ENCODE measurements around the gene SRPK3.

The SRPK3 gene

DNA sequence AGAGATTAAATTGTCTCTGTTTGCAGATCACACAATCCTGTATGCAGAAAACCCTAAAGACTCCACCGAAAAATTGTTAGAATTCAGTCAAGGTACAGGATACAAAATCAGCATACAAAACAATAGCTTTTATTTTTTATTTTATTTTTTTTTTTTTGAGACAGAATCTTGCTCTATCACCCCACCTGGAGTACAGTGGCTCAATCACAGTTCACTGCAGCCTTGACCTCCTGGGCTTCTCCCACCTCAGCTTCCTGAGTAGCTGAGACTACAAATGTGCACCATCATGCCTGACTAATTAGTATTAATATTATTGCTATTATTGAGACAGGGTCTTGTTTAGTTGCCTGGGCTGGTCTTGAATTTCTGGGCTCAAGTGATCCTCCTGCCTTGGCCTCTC lies 25.7 kb upstream of the SRPK3 start:
- Histone ChIP-seq H3K4me3 (no peak overlapping the region), H3K27ac (no peak overlapping the region)
- no peak for TF ChIP-seq CTCF (IDR thresholded peaks at IDR 0.05)
- DNase-seq (ENCODE audit: low spot score): no peak

DNA sequence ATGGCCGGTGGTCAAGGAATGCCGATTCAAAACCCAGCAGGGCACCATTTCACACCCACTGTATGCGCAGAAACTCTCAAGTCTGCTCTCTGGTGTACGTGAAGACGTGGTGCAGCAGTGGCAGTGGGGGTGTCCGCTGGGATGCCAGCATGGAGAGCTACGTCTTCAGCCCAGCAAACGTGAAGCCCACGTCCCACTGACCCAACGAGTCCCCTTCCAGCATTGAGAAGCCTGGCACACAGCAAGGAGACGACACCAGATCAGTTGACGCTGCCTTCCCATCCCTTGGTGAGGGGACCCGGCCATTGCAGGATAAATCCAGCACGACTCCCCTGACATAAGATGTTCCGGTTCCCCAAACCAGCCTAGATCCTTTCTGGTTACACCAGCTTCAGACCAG lies 19.0 kb upstream of the SRPK3 start:
- H3K27ac ChIP-seq: no peak overlapping the region
- DNase-seq (ENCODE audit: low spot score): peak; percentile 60
- no peak for TF ChIP-seq CTCF (IDR thresholded peaks at IDR 0.05)
- H3K4me3 ChIP-seq: no peak overlapping the region

GRCh38 chrX:153762626-153763173 lies 18.1 kb upstream of the SRPK3 start:
- Histone ChIP-seq H3K4me3 (no peak overlapping the region), H3K27ac (no peak overlapping the region)
- DNase-seq (ENCODE audit: low spot score): peak; percentile 54
- no peak for TF ChIP-seq CTCF (IDR thresholded peaks at IDR 0.05)

GRCh38 chrX:153763298-153763932 lies 17.4 kb upstream of the SRPK3 start:
- Histone ChIP-seq H3K4me3 (no peak overlapping the region), H3K27ac (no peak overlapping the region)
- no peak for TF ChIP-seq CTCF (IDR thresholded peaks at IDR 0.05)
- DNase-seq (ENCODE audit: low spot score): peak; percentile 41

DNA sequence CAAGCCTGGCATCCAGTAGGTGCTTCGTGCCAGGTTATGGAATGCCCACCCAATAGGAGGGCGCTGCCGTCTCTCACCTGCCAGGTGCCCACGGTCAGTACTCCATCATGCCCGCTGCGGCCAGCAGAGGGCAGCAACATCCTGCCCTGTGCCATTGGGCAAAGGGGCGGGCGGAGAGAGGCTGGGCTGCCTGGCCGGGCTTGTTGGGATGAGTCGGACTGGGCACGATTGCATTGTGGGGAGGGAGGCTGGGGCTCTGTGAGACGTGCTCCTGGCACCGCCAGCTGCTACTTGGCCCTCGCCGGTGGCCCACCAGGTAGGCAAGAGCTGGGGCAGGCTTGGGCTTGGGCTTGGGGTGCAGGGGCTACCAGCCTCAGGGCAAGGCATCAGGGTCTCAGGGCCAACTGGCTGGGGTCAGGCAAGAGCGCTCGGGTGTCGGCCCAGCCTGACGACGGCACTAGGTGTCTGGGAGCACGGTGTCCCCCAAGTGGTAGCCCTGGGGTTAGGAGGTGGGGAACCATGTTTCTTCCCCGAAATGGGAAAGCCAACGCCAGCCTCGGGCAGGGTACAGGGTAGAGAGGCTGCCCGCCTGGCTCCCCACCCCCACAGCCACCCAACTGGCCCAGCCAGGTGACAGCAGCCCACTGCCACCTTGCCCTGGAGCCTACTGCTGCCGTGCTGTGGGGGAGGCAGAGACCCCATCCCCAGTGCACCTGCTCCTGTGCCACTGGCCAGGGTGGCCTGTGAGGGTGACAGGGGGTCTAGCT lies 16.7 kb upstream of the SRPK3 start, which contains the start of gene PLXNB3:
PLXNB3 (plus strand) TSS at position 261 of the 767 bp plus-strand sequence. CDS start 1,287 bp downstream, outside the sequence.
- H3K4me3 ChIP-seq: peak within 1 kb of the TSS; percentile 60
- peak; percentile 83 for DNase-seq (ENCODE audit: low spot score)
- peak; percentile 57 for TF ChIP-seq CTCF (IDR thresholded peaks at IDR 0.05)
- peak within 1 kb of the TSS in 1 of 2 donors; percentile 65 for H3K27ac ChIP-seq

DNA sequence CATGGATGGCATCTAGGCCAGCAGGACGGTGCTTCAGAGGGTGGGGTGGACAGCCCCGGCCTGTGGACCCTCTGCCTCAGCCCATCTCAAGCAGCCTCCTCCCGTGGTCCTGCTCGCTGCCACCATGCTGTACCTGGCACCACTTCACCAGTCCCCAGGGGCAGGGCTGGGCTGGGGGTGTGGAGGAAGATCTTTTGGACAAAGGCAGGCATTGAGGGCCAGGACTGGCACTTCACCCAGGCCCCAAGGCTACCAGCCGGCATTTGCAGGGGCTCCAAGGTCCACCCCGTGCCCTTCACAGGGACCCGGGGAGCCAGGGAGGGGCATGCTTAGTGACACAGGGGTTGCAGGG lies 16.1 kb upstream of the SRPK3 start:
- no peak for DNase-seq (ENCODE audit: low spot score)
- Histone ChIP-seq H3K27ac (peak overlapping the region in 1 of 2 donors; percentile 65), H3K4me3 (peak overlapping the region; percentile 60)
- TF ChIP-seq CTCF (IDR thresholded peaks at IDR 0.05): no peak
